Fibroblast of skin of scalp (primary cell): ENCODE results near the gene NOL9. TPM values are rescaled to one million over a fixed set of nuclear protein-coding genes. Genes with fewer than 3 reads are reported as not detected.
A peak's percentile ranks its signal among the peaks of the same experiment; 100 is the strongest.
"Not testable (repeated sequence)": the region's sequence is repeated elsewhere in the genome, so short reads cannot be mapped to it uniquely, and the experiment has no call there.

Experiments used
- DNase-seq: peaks from one replicate; pipeline ENCODE4 v3.0.0-alpha.2; 2013
- polyA plus RNA-seq, 2 experiments: library from polyadenylated mRNA; unstranded; fragments of 120-200 nt; gene quantifications; one replicate each; pipeline ENCODE4 v1.2.1, GENCODE V29; 2013; ENCODE audit not compliant: insufficient read length in 2 of 2

The NOL9 gene
- 10.7 TPM for polyA plus RNA-seq (2013, experiment 1 of 2; ENCODE audit: insufficient read length)
- 8.2 TPM for polyA plus RNA-seq (2013, experiment 2 of 2; ENCODE audit: insufficient read length)

DNA sequence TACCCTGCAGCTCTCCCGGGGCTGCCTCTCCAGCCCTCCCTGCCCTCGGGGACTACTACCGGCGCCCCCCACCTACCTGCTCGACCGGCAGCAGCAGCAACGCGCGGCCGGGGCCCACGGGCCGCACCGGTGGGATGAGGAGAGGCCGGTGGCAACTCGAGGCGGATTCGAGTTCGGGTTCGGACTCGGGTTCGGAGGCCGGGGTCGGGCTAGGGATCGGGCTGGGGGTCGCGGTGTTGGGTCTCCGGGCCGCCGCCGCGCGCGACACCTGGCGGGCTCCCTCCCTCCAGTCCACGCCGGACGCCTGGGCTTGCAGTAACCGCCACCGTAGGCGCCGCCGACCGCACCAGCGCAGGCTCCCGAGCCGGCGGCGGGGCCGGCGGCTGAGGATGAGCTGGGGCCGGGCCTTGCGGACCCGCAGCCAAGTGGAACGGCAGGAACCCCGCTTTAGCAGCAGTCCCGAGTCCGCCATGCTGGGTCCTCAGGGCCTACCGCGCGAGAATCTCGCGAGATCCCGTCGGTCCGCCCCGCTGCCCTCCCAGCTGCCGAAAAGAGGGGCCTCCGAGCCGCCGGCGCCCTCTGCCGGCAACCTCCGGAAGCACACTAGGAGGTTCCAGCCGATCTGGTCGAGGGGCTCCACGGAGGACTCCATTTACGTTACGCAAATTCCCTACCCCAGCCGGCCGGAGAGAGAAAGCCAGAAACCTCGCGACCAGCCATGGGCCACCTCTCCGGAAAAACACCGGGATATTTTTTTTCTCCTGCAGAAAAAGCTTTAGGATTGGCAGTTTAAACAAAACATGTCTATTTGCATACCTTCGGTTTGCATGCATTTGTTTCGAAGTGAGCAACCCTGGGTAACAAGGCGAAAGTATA, at the start of gene NOL9:
Gene NOL9, minus strand, starts transcription at position 483 of the 876 bp plus-strand sequence. Its CDS starts 11 bp downstream, at position 472.
- DNase-seq: peak; percentile 91

DNA sequence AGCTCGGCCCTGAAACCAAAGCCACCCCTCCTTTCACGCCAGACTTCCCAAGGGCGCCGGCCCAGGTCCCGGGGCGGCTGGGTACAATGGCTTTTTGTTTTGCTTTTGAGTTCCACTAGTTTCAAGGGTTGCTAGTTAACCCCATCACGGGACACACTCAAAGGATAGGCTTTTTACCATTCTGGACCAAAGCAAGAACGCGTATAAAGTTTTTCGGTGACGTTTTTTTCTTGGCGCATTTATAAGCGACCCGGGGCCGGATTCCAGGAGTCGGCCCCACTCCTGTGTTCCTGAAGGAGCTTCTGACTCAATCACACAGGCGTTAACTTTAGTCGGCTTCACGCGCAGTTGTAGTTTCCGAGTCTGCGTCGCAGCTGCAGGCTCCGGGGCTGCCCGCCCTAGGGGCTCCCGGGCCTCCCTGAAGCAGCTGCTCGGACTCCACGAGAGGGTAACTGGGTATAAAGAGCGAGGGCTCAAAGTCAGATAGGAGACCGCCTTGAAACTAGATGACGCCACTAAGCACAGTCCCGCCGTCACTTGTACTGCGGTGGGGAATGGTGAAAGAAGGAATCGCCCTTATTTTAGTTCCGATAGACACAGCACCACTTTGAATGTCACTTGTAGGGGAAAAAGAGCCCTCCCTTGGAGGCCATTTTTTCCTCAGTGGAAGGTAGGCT, 49.1 kb upstream of the NOL9 start:
- peak; percentile 80 for DNase-seq

DNA sequence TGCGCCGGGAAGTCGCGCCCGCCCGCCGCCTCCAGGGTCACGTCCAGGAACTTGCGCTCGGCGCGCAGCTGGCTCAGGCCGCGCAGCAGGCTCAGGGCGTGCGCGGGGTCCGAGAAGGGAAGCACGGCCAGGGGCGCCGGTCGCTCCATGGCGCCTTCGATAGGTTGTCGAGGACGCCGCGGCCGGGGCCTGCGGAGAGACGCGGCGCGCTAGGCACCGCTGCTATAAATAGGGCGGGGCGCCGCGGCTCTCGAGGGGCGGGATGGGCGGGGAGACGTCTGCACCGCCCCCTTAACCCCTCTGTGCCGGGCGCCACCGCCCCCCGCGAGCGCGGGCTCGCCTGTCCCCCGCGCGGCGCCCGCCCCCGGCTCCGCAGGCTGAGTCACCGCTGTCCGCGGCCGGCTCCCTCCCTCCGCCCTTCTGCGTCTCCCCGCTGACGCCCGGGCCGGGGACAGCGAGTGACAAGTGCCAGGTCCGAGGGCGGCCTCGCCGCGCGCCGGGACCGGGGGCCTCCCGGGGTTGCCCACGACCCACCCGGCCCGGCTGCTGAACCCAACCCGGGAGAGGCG, 48.4 kb upstream of the NOL9 start, which contains the start of gene KLHL21:
Gene KLHL21, minus strand, starts transcription at position 201 of the 569 bp plus-strand sequence. Its CDS starts 52 bp downstream, at position 149.
- DNase-seq: peak; percentile 93

DNA sequence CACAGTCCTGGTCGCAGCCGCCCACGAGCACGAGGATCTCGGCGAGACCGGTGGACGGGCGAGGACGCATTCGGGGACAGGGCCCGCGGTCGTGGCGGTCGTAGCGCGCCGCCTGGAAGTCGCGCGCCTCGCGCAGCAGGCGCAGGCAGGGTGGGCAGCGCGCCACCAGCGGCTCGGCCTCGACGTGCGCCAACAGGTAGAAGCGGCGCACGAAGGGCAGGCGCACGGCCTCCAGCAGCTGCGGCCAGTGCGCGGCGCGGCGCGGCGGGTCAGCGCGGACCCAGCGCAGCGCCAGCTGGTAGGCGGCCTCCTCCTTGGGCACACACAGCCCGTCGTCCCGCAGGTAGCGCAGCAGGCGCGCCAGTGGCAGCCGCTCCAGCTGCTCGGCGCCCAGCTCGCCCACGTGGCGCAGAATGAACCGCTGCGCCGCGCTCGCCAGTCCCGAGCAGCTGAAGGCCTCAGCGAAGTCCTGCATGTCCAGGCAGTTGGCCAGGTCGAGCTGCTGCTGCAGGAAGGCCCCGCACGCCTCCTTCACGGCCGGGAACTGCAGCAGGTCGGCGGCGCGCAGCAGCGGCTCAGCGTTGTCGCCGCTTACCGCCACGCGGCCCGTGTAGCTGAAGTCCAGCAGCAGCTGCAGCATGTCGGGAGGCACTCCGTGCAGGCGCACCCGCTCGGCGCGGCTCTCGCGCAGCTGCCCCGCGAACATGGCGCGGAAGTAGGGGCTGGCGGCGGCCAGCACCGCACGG, 47.8 kb upstream of the NOL9 start:
- DNase-seq: no peak

DNA sequence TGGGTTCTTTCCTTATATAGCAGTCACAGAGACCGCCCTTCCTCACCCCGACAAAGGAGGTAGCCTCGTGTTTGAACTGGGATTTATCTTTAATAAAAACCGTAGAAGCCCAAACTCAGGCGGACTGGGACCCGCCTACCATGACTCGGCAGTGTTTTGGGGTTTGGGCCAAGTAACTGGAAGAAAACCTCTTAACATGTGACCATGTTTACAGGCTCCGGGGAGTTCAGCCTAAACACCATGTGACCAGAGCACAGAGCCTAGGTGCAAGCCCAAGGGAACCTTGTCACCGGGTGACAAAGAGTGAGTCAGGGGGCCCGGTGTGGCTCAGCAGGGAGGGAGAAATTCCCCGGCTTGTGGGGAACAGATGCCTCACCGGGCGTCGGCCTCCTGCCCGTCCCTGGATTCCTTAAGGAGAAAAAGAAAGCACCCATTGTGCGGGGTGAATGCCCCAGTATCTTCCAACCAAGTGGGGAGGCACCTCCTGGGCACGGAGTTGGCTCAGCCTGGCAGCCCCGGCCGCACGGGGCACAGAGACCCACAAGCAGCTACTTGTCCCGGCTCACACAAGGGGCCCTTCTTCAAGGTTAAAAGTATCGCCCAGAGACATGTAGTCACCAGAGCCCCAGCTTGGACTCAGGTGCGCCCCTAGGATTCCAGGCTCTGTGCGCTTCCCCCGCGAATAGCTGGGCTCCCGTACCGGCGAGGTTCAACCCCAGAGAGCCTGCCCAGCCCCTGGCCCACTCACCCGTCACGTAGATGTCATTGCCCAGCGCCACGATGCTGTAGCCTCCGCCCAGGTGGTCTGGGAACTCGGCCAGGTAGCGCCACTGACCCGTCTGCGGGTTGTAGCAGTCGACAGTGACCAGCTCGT, 47.0 kb upstream of the NOL9 start:
- DNase-seq: peak; percentile 86

DNA sequence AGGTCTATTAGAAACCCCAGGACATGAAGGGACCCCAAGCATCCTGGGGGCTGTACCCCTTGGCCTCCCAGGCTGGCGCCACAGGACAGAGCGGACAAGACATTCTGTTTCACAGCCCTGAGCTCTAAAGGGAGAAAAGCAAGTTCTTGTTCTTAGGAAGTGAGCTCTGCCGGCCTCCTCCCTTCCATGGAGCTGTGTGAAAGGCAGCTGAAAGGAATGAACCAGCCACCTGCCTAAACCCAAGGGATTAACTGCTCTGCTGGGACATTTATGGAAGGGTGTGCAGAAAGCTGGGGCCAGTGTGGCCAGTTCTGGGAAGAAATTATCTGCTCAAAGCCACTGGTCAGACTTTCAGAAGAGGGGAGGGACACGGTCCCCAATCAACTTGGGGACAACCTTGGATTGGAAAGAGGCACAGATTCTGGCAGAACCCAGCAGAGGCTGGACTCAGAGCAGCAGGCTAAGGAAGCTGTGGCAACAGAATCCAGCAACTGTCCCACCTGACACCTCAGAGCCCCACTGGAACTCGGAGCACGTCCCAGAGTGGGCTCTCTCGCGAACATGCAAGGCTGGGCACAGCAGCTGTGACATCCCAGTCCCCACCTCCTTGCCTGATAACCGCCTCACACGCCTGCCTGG, 46.2 kb upstream of the NOL9 start:
- no peak for DNase-seq

DNA sequence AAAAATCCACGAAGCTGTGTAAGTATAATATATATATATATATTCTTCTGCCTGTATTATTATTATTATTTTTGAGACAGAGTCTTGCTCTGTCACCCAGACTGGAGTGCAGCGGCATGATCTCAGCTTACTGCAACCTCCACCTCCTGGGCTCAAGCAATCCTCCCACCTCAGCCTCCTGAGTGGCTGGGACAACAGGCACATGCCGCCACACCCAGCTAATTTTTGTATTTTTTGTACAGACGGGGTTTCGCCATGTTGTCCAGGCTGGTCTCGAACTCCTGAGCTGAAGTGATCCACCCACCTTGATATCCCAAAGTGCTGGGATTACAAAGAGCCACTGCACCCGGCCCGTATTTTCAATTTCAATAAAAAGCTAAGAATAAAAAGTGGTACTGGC, 45.7 kb upstream of the NOL9 start:
- DNase-seq: not testable (repeated sequence)

DNA sequence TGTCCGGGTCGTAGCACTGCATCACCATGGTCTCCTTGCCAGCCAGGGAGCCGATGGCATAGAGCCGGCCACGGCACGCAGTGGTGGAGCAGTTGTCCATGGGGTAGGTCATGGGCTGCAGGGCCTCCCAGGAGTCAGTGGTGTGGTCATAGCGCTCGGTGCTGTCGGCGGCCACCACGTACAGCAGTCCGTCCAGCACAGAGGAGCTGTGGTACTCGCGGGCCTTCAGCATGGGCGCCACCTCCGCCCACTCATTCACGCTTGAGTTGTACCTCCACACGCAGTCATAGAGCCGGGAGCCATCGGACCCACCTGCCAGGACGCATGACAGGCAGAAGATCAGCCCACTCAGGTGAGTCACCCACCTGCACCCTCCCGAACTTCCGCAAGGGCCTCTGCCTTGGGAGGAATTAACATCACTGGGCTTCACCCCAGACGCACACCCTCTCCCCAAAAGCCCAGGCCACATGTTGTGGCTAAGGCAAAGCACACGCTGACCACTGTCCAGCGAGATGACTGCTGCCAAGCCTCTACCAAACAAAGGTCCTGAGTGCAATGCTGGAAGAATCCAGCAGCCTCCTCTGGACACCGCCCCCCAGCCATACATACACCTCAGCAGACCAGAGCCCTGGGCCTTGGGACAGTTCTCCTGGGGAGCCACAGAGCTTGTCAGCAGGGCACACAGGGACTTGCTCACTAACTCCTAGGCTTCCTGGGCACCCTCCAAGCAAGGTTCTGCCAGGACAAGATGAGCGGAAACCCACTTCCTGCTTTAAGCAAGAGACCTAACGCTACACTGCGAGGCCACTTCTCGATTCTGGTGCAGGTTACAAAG, 45.0 kb upstream of the NOL9 start:
- DNase-seq: no peak

DNA sequence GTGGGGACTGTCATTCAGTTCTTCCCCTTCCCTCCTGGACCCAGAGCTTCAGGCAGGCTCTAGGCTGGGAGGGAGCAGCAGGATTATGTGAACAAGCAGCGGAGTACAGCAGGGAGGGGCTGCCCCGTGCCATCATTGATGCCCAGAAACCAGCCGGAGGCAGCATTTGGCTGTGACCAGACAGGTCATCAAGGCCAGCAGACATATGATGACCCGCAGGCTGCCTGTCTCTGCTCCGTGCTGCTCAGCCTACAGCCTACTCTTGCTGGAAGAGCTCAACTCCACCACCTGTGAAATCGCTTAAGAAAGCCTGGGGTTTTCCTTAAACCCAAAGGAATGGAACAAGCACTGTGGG, 43.4 kb upstream of the NOL9 start:
- DNase-seq: no peak

DNA sequence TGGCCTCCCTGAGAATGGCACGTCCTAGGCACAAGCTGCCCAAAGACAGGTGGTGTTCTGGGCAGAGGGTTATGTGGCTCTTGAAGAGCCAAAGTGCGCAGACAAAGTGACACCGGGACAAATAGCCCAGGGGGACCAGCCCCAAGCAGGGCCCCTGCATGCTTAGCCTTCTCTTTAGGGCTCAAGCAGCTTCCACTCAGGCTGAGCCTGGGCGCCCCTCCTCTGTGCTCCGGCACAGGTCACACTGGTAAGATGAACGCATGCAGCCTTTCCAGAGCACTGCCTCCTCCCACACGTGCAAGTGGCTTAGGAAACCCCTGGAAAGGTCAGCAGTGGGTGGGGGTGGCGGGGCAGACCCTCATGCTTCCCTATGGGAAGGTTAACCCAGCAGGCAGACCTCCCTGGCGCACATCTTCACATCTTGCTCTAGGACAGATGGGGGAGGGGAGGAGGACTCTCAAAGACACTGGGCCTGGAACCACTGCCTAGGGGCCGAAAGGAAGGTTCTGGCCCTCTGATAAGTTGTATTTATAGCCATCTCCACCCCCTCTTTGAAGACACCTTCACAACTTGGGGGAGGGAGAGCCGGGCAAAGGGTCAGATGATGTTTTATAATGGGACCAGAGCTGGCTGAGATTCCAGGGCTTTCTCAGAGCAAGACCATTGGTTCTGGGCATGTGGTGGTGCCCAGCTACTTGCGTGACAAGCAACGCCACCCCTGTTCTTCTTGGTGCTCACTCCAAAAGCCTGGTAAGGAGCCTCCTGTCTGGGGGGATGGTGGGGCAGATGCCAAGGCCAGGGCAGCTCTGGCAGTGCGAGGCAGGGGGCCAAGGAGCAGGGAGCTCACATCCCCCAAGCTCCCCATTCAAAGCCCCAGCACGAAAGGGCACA, 42.8 kb upstream of the NOL9 start:
- no peak for DNase-seq

DNA sequence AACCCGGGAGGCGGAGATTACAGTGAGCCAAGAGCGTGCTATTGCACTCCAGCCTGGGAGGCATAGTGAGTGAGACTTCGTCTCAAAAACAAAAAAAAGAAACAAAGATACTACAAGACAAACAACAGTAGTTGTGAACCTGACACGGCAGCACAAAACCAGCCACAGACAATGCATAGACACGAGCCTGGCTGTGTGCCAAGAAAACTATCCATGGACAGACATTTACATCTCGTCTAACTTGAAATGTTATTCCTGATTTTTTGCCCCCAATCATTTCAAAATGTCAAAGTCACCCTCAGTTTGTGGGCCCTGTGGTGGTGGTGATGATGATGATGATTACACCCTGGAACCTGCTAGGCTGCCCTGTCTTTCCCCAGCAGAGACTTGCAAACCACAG, 42.0 kb upstream of the NOL9 start:
- DNase-seq: no peak

DNA sequence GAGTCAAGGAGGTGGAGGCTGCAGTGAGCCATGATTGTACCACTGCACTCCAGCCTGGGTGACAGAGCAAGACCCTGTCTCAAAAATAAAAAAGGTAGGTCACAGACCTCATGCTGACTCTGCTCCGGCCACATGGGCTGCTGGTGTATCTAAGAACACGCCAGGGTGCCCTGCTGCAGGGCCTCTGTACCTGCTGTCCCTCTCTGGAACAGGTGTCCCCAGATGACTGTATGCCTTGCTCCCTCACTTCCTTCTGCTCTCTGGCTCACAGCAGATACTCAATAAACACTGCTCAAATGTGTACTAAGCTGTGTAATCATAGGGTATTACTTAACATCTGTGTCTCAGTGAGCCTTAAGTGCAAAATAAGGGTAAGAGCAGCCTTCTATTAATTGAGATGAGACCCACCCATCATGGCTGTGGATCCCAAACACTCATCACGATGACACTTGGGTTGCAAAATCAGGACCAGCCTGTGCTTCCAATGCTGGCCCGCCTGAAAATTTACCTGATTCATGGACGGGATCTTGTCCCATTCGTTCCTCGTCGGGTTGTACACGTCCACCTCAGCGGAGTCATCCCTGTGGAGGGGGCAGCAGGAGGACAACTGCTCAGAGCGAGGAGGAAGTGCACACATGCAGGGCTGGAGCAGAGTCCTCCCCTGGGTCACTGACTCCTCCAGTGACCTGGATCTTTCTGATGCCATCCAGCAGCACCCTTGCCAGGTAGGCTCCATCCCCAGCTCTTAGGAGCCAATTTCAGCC, 40.8 kb upstream of the NOL9 start:
- DNase-seq: no peak

DNA sequence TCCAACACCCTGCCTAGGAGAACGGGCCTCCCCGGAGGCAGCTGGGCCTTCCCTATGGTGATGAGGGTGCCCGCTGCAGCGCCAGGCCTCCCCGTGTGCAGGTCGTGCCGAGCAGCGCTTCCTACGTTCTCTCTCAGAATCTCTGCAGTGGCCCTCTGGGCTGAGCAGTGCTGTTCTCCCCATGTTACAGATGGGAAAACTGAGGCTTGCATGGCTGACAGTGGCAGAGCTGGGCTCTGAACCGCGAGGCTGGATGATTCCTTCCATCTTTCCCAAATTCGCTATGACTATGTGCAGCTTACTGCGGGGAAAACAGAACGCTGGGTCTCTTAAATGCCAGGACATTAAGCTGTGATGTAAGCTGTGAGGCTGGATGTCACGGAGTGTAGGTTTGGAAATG, 39.5 kb upstream of the NOL9 start:
- DNase-seq: no peak

DNA sequence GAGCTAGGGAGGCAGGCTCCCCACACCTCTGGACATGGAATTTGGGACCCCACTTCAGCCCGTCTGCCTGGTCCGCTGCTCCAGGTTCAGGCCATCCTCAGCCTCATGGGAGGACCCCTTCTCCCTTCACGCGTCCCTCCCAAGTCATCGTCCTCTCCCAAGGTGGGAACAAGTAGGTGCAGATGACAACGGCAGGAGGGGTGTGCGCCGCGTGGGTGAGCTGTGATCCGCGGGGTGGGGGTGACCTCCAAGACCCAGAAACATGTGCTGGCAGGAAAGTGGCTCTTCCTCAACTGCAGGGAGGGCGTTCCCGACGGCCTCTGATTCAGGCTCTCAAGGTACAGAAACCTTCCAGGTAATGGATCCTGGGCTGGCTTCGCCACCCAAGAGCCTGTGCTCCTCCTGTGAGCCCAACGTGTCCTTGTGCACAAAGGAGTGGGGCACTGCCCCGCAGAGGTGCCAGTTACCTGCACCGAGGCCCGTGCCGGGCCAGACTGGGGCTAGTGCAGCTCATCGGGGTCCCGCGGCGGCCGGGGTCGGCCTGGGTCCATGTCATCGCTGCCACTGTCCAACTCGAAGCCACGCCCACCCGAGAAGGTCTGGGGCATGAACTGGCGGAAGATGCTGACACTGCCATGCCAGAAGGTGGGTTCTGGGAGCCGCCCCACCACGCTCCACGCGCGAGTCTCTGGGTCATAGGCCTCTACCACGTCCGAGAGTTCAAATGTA, 38.7 kb upstream of the NOL9 start:
- DNase-seq: no peak

DNA sequence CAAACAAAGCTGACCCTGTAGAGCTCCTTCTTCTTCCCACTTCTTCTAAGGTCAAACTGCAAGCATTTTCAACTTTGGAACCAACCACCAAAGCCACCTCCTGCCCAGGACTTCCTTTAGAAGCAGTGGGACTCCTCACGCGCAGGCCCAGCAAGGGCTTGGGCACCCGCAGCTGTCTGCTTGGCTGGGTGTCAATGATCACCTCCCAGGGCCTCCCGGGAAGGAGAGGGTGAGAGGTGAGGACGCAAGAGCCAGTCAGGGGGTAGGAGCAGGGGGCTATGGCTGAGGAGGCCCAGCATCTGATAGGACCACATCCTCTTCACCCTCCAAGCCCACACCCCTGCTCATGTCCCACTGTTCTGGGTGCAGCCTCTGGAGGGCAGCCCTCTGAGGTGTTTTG, 38.1 kb upstream of the NOL9 start:
- no peak for DNase-seq

DNA sequence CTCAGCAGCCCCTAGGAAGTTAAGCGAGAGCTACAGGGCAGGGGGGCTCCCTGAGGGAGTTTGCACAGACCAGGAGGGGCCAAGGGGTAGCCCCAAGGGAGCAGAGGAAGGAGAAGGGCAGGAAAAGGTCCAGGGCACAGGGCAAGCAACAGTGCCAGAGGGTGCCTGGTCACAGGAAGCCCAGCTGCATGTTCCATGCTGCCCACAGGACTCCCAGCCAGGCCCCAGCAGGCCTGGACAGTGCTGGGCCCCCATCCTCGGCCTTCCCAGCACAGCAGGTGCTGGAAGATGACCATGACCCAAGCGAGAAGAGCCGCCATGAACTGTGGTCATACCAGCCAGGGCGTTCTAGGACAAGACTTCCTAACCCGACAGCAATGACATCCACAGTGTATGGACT, 37.3 kb upstream of the NOL9 start:
- no peak for DNase-seq

DNA sequence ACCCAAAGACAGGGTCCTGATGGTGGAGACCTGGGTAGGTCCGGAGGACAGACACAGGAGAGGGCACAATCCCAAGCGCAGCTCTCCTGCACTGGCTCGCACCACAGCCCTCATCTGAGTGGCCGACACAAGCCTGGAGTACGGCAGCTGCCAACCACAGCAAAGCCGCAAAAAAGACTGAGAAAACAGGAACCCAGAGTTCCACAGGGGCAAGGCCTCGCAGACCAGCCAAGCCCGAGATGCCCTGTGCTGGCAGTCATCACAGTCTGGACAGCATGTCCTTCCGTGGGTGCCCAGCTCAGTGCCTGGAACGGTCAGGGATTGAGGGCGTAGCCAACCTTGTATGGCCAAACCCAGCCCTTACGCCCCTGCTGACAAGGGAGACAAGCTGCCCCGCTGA, 36.9 kb upstream of the NOL9 start:
- DNase-seq: no peak

DNA sequence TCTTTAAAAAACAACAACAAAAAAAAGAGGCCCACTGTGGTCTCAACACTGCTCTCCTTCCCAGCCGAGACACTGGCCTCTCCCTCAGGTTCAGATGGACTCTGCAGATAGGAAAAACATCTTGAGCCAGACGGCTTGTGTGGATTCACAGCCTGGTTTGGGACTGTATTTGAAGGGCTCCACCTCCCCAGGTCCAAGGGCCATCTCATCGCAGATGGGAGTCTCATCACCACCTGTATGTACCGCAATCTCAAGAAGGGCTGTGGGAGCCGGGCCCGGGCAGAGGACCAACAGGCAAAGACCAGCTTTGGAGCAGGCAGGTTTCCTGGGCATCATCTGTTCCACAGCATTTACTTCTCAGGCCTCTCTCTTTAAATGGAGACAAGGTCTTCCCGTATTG, 35.7 kb upstream of the NOL9 start:
- DNase-seq: no peak
